K562 (cell line): ENCODE results near the gene PRKAR1A. TPM values are rescaled to one million over a fixed set of nuclear protein-coding genes. Genes with fewer than 3 reads are reported as not detected.

Source experiments
- ATAC-seq: fragments of 200-7000 bp; cut with Tn5 transposase; 3 replicates; pipeline ENCODE4 v1.9.1; 2020; ENCODE audit warnings: moderate library complexity
- BruUV-seq: library from RNA; stranded (reverse); fragments of 400-500 nt; replicated peaks from 2 replicates; lab custom pipeline; 2021; lab: Mats Ljungman, UMichigan
- CTCF ChIA-PET: fragments of 300-600 bp; formaldehyde crosslinking; extraction: SDS; loops from one replicate; lab custom pipeline; 2021; ENCODE audit warnings: low intra/inter-chr PET ratio; lab: Yijun Ruan, JAX
- POLR2A ChIA-PET: fragments of 300-600, 350-650 bp; sonication (Branson Sonifier 250); formaldehyde crosslinking; extraction: SDS; loops from one replicate; lab custom pipeline; 2021; ENCODE audit warnings: antibody characterized with exemption, inconsistent platforms; lab: Yijun Ruan, JAX
- DNase-seq, 4 experiments: peaks; one replicate each; pipeline versions ENCODE4 v3.0.0 to v3.0.0-alpha.2; 2011 to 2018; ENCODE audit warnings: low spot score in 3 of 4, mixed read lengths in 3 of 4; ENCODE audit errors: extremely low read depth in 1 of 4
- FAIRE-seq: peaks from 2 replicates; lab custom pipeline; 2011; peaks lifted over from hg19 to GRCh38; lab: Jason Lieb, UNC
- H2AFZ ChIP-seq: 2 replicates; pipeline ENCODE4 v1.6.0; 2011; ENCODE audit warnings: low read depth, low read length, control low read depth, inconsistent platforms
- H3K27ac ChIP-seq: fragments of 200-600 bp; 3 replicates; pipeline ENCODE4 v1.8.0; 2011; ENCODE audit warnings: low read depth, mild to moderate bottlenecking, control low read depth, inconsistent platforms, low read length, moderate library complexity, mixed read lengths; ENCODE audit errors: extremely low read depth
- H3K27me3 ChIP-seq, 2 experiments: fragments of 300-600 bp in 1 of 2; 2 replicates in 1 of 2; 3 replicates in 1 of 2; pipeline versions ENCODE4 v1.6.0 to v1.8.0; 2011; ENCODE audit warnings: inconsistent platforms in 2 of 2, low read length in 2 of 2, mild to moderate bottlenecking in 1 of 2, mixed read lengths in 1 of 2, moderate library complexity in 1 of 2; ENCODE audit not compliant: control insufficient read depth in 2 of 2, insufficient read depth in 2 of 2
- H3K36me3 ChIP-seq: fragments of 300-600 bp; 3 replicates; pipeline ENCODE4 v1.8.0; 2011; ENCODE audit warnings: mild to moderate bottlenecking, low read length, inconsistent platforms; ENCODE audit not compliant: control insufficient read depth, insufficient read depth
- H3K4me1 ChIP-seq, 2 experiments: fragments of 200-600 bp in 1 of 2; replicated peaks in 1 of 2; 2 replicates in 1 of 2; 3 replicates in 1 of 2; pipeline versions ENCODE4 v1.5.1 to v1.8.0; 2011; ENCODE audit warnings: inconsistent platforms in 2 of 2, low read length in 2 of 2, mild to moderate bottlenecking in 1 of 2, mixed read lengths in 1 of 2, moderate library complexity in 1 of 2; ENCODE audit not compliant: control insufficient read depth in 2 of 2, insufficient read depth in 2 of 2
- H3K4me2 ChIP-seq: 2 replicates; pipeline ENCODE4 v1.6.1; 2011; ENCODE audit warnings: low read length, control low read depth, inconsistent platforms, mixed read lengths; ENCODE audit not compliant: insufficient read depth
- H3K4me3 ChIP-seq: fragments of 200-600 bp; sonication (generic), shearing (Covaris generic); 2 replicates; pipeline ENCODE4 v1.5.1; 2016; ENCODE audit warnings: control low read depth, inconsistent platforms
- H3K79me2 ChIP-seq: fragments of 200-600 bp; 3 replicates; pipeline ENCODE4 v1.8.0; 2011; ENCODE audit warnings: low read length, inconsistent platforms; ENCODE audit not compliant: control insufficient read depth, insufficient read depth
- H3K9ac ChIP-seq, 2 experiments: 2 replicates each; pipeline versions ENCODE4 v1.6.0 to v1.6.1; 2011; ENCODE audit warnings: low read depth in 2 of 2, low read length in 2 of 2, control low read depth in 1 of 2, inconsistent platforms in 1 of 2, mild to moderate bottlenecking in 1 of 2, mixed read lengths in 1 of 2; ENCODE audit not compliant: insufficient read depth in 1 of 2
- H3K9me1 ChIP-seq: one replicate; pipeline ENCODE4 v1.6.0; 2011; ENCODE audit warnings: inconsistent platforms, mild to moderate bottlenecking, low read length, moderate library complexity; ENCODE audit not compliant: control insufficient read depth, insufficient read depth
- H3K9me3 ChIP-seq: replicated peaks from 2 replicates; pipeline ENCODE4 v1.5.1; 2011; ENCODE audit warnings: low read depth, low read length, inconsistent platforms; ENCODE audit not compliant: control insufficient read depth, insufficient read depth
- H4K20me1 ChIP-seq: replicated peaks from 2 replicates; pipeline ENCODE4 v1.6.1; 2011; ENCODE audit warnings: low read length, inconsistent platforms, mixed read lengths; ENCODE audit not compliant: control insufficient read depth, insufficient read depth
- HCFC1 ChIP-seq: IDR thresholded peaks from 2 replicates; pipeline ENCODE4 v1.6.1; 2012; ENCODE audit warnings: low read depth, low read length, improper control_type of control experiment
- NFYB ChIP-seq: IDR thresholded peaks from 2 replicates; pipeline ENCODE4 v1.6.1; 2011; ENCODE audit warnings: mild to moderate bottlenecking, moderate library complexity; ENCODE audit not compliant: insufficient read length; ENCODE audit errors: extremely low read depth
- POLR2AphosphoS2 ChIP-seq: IDR thresholded peaks from 2 replicates; pipeline ENCODE4 v1.6.1; 2012; ENCODE audit warnings: low read length, improper control_type of control experiment
- POLR2H ChIP-seq: IDR thresholded peaks from 2 replicates; pipeline ENCODE4 v1.6.1; 2016; ENCODE audit warnings: missing genetic modification characterization, low read depth, mild to moderate bottlenecking, control low read depth, missing compliant biosample characterization, moderate library complexity
- PTBP1 ChIP-seq: fragments of 200-400 bp; formaldehyde crosslinking; IDR thresholded peaks from 2 replicates; pipeline ENCODE4 v1.6.1; 2017; ENCODE audit warnings: low read depth, low read length
- SETDB1 ChIP-seq: IDR thresholded peaks from one replicate; pipeline ENCODE4 v1.6.1; 2012; ENCODE audit warnings: low read length, control low read depth, inconsistent platforms
- ZNF232 ChIP-seq: sonication (generic); formaldehyde crosslinking; IDR thresholded peaks from 2 replicates; pipeline ENCODE4 v1.8.0; 2022; ENCODE audit warnings: mild to moderate bottlenecking, missing genetic modification reagents
- ZNF583 ChIP-seq: fragments of 250-450 bp; sonication (Bioruptor Pico); IDR thresholded peaks from 2 replicates; pipeline ENCODE4 v1.4.0; 2020
- ZNF586 ChIP-seq: fragments of 450-650 bp; formaldehyde crosslinking; conservative IDR thresholded peaks from 2 replicates; pipeline ENCODE4 v1.4.0; 2020; ENCODE audit warnings: mild to moderate bottlenecking, moderate library complexity
- ZNF766 ChIP-seq: fragments of 200-800 bp; sonication (Bioruptor generic); conservative IDR thresholded peaks from 2 replicates; pipeline ENCODE4 v1.6.1; 2016; ENCODE audit warnings: missing genetic modification characterization, missing compliant biosample characterization
- WGBS: fragments of 100-300 bp; shearing (Covaris generic); methylation state at CpG from one replicate; pipeline ENCODE4 v1.1.6; 2016; ENCODE audit warnings: low coverage, mixed read lengths; ENCODE audit not compliant: insufficient coverage; ENCODE audit errors: missing lambda C conversion rate; 5-methylcytosine and 5-hydroxymethylcytosine counted together
- in situ Hi-C: fragments of 300-500 bp; cut with MboI; formaldehyde crosslinking; loops from 4 replicates; pipeline ENCODE4 v1.15.0; 2018; ENCODE audit warnings: inconsistent platforms, mixed read lengths
- intact Hi-C: fragments of 100-400 bp; cut with micrococcal nuclease; formaldehyde crosslinking; loops from 2 replicates; pipeline ENCODE4 v1.14.2; 2022
- polyA plus RNA-seq, 8 experiments: library from polyadenylated mRNA; depleted of rRNA in 4 of 8; stranded (reverse) in 5 of 8; unstranded in 3 of 8; fragments of >200 nt; fragmentation: Nextera tagmentation in 2 of 8; fragmentation: Illumina TruSeq in 1 of 8; extraction: Ambion mirVana in 2 of 8; extraction: Trizol in 1 of 8; gene quantifications; 2 replicates each; pipeline versions ENCODE4 v1.2.1 to v1.2.3, GENCODE V29; 2011 to 2014; ENCODE audit warnings: inconsistent platforms in 1 of 8, missing spikeins in 1 of 8
- total RNA-seq, 7 experiments: library from RNA; depleted of rRNA in 6 of 7; stranded (reverse); fragments of >200 nt in 6 of 7; fragmentation: Illumina TruSeq in 2 of 7; extraction: Trizol in 2 of 7; gene quantifications; 2 replicates each; pipeline versions ENCODE4 v1.2.1 to v1.2.3, GENCODE V29; 2011 to 2021; ENCODE audit warnings: low replicate concordance in 1 of 7
- TF ChIP-seq, protein P1 (sequence below): conservative IDR thresholded peaks from 2 replicates; pipeline ENCODE4 v1.6.1; 2011; ENCODE audit warnings: low read depth, mild to moderate bottlenecking, low read length; ENCODE audit not compliant: control insufficient read depth
- TF ChIP-seq, protein P2 (sequence below): fragments of 450-650 bp; IDR thresholded peaks from 2 replicates; pipeline ENCODE4 v1.6.1; 2016; ENCODE audit warnings: mild to moderate bottlenecking
- TF ChIP-seq, protein P3 (sequence below): sonication (generic); formaldehyde crosslinking; IDR thresholded peaks from 2 replicates; pipeline ENCODE4 v1.8.0; 2022; ENCODE audit warnings: mild to moderate bottlenecking, low read depth, missing genetic modification reagents

Gene PRKAR1A
- total and polyA plus RNA-seq, 9 of the 15 experiments (the other 6 are each of a cell fraction or from before 2014, with no cell fraction given), result 15.0 to 95.6 (median 67.5) TPM

DNA sequence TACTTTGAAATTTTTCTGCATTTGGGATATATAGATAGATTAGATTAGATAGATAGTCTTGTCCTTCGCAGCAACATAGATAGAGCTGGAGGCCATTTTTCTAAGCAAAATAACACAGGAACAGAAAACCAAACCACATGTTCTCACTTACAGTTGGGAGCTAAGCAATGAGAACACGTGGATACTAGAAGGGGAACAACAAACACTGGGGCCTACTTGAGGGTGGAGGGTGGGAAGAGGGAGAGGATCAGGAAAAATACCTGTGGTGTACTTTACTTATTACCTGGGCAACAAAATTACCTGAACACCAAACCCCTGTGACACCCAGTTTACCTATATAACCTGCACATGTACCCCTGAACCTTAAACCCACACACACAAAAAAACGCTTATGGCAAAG lies 14.3 kb downstream of the PRKAR1A start:
- Histone ChIP-seq H3K27me3 (no peaks in the 10 kb centered on the region), H3K4me2 (no peak overlapping the region), H3K4me3 (no peak overlapping the region), H3K9me3 (no peaks in the 10 kb centered on the region; the same call in 1 of the 2 replicates), H3K36me3 (peaks cover 95% of the 10 kb centered on the region), H2AFZ (no peak overlapping the region), H3K4me1 (no peaks in the 10 kb centered on the region), H3K9me1 (no peaks in the 10 kb centered on the region), H3K9ac (no peak overlapping the region), H3K27ac (no peak overlapping the region), H4K20me1 (no peaks in the 10 kb centered on the region), H3K79me2 (0 out of 3 replicates have a peak, but pooled peaks cover 3% of the 10 kb centered on the region)
- no peak for TF ChIP-seq ZNF586 (CRISPR knock-in tag)
- TF ChIP-seq POLR2AphosphoS2, result no peak
- no peak for TF ChIP-seq NFYB
- TF ChIP-seq, protein P1, sequence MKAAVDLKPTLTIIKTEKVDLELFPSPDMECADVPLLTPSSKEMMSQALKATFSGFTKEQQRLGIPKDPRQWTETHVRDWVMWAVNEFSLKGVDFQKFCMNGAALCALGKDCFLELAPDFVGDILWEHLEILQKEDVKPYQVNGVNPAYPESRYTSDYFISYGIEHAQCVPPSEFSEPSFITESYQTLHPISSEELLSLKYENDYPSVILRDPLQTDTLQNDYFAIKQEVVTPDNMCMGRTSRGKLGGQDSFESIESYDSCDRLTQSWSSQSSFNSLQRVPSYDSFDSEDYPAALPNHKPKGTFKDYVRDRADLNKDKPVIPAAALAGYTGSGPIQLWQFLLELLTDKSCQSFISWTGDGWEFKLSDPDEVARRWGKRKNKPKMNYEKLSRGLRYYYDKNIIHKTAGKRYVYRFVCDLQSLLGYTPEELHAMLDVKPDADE, result no peak
- no peak for TF ChIP-seq ZNF766
- no peak for TF ChIP-seq ZNF232 (CRISPR knock-in tag)
- no peak for TF ChIP-seq SETDB1
- TF ChIP-seq PTBP1, result no peak
- no peak for TF ChIP-seq POLR2H (tag)
- TF ChIP-seq, protein P2, sequence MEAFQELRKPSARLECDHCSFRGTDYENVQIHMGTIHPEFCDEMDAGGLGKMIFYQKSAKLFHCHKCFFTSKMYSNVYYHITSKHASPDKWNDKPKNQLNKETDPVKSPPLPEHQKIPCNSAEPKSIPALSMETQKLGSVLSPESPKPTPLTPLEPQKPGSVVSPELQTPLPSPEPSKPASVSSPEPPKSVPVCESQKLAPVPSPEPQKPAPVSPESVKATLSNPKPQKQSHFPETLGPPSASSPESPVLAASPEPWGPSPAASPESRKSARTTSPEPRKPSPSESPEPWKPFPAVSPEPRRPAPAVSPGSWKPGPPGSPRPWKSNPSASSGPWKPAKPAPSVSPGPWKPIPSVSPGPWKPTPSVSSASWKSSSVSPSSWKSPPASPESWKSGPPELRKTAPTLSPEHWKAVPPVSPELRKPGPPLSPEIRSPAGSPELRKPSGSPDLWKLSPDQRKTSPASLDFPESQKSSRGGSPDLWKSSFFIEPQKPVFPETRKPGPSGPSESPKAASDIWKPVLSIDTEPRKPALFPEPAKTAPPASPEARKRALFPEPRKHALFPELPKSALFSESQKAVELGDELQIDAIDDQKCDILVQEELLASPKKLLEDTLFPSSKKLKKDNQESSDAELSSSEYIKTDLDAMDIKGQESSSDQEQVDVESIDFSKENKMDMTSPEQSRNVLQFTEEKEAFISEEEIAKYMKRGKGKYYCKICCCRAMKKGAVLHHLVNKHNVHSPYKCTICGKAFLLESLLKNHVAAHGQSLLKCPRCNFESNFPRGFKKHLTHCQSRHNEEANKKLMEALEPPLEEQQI, result no peak
- no peak for TF ChIP-seq ZNF583 (CRISPR knock-in tag)
- TF ChIP-seq, protein P3, sequence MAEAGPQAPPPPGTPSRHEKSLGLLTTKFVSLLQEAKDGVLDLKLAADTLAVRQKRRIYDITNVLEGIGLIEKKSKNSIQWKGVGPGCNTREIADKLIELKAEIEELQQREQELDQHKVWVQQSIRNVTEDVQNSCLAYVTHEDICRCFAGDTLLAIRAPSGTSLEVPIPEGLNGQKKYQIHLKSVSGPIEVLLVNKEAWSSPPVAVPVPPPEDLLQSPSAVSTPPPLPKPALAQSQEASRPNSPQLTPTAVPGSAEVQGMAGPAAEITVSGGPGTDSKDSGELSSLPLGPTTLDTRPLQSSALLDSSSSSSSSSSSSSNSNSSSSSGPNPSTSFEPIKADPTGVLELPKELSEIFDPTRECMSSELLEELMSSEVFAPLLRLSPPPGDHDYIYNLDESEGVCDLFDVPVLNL (CRISPR knock-in tag), result no peak
- TF ChIP-seq HCFC1, result no peak
- intact Hi-C loops, result no loop called here
- ATAC-seq, result no peak
- no peak for FAIRE-seq
- no TSS peak for BruUV-seq
- WGBS, result 84% methylated on average over 3 of the region's 3 CpGs
- in situ Hi-C loops, result no loop called here
- DNase-seq, result no peak
- ChIA-PET POLR2A (no interaction called here), CTCF (no interaction called here)
